K562 (cell line): Measurements from ENCODE around the gene ZNF598. TPM values are rescaled to one million over a fixed set of nuclear protein-coding genes. Genes with fewer than 3 reads are reported as not detected.

Experiments
- ATAC-seq: fragments of 200-7000 bp; cut with Tn5 transposase; 3 replicates; pipeline ENCODE4 v1.9.1; 2020; ENCODE audit warnings: moderate library complexity
- BruUV-seq: library from RNA; stranded (reverse); fragments of 400-500 nt; replicated peaks from 2 replicates; lab custom pipeline; 2021; lab: Mats Ljungman, UMichigan
- CTCF ChIA-PET: fragments of 300-600 bp; formaldehyde crosslinking; extraction: SDS; loops from one replicate; lab custom pipeline; 2021; ENCODE audit warnings: low intra/inter-chr PET ratio; lab: Yijun Ruan, JAX
- POLR2A ChIA-PET: fragments of 300-600, 350-650 bp; sonication (Branson Sonifier 250); formaldehyde crosslinking; extraction: SDS; loops from one replicate; lab custom pipeline; 2021; ENCODE audit warnings: antibody characterized with exemption, inconsistent platforms; lab: Yijun Ruan, JAX
- DNase-seq, 4 experiments: peaks; one replicate each; pipeline versions ENCODE4 v3.0.0 to v3.0.0-alpha.2; 2011 to 2018; ENCODE audit warnings: low spot score in 3 of 4, mixed read lengths in 3 of 4; ENCODE audit errors: extremely low read depth in 1 of 4
- FAIRE-seq: peaks from 2 replicates; lab custom pipeline; 2011; peaks lifted over from hg19 to GRCh38; lab: Jason Lieb, UNC
- H2AFZ ChIP-seq: 2 replicates; pipeline ENCODE4 v1.6.0; 2011; ENCODE audit warnings: low read depth, low read length, control low read depth, inconsistent platforms
- H3K27ac ChIP-seq: fragments of 200-600 bp; 3 replicates; pipeline ENCODE4 v1.8.0; 2011; ENCODE audit warnings: low read depth, mild to moderate bottlenecking, control low read depth, inconsistent platforms, low read length, moderate library complexity, mixed read lengths; ENCODE audit errors: extremely low read depth
- H3K27me3 ChIP-seq, 2 experiments: fragments of 300-600 bp in 1 of 2; 2 replicates in 1 of 2; 3 replicates in 1 of 2; pipeline versions ENCODE4 v1.6.0 to v1.8.0; 2011; ENCODE audit warnings: inconsistent platforms in 2 of 2, low read length in 2 of 2, mild to moderate bottlenecking in 1 of 2, mixed read lengths in 1 of 2, moderate library complexity in 1 of 2; ENCODE audit not compliant: control insufficient read depth in 2 of 2, insufficient read depth in 2 of 2
- H3K36me3 ChIP-seq: fragments of 300-600 bp; 3 replicates; pipeline ENCODE4 v1.8.0; 2011; ENCODE audit warnings: mild to moderate bottlenecking, low read length, inconsistent platforms; ENCODE audit not compliant: control insufficient read depth, insufficient read depth
- H3K4me1 ChIP-seq, 2 experiments: fragments of 200-600 bp in 1 of 2; replicated peaks in 1 of 2; 2 replicates in 1 of 2; 3 replicates in 1 of 2; pipeline versions ENCODE4 v1.5.1 to v1.8.0; 2011; ENCODE audit warnings: inconsistent platforms in 2 of 2, low read length in 2 of 2, mild to moderate bottlenecking in 1 of 2, mixed read lengths in 1 of 2, moderate library complexity in 1 of 2; ENCODE audit not compliant: control insufficient read depth in 2 of 2, insufficient read depth in 2 of 2
- H3K4me2 ChIP-seq: 2 replicates; pipeline ENCODE4 v1.6.1; 2011; ENCODE audit warnings: low read length, control low read depth, inconsistent platforms, mixed read lengths; ENCODE audit not compliant: insufficient read depth
- H3K4me3 ChIP-seq: fragments of 200-600 bp; sonication (generic), shearing (Covaris generic); 2 replicates; pipeline ENCODE4 v1.5.1; 2016; ENCODE audit warnings: control low read depth, inconsistent platforms
- H3K79me2 ChIP-seq: fragments of 200-600 bp; 3 replicates; pipeline ENCODE4 v1.8.0; 2011; ENCODE audit warnings: low read length, inconsistent platforms; ENCODE audit not compliant: control insufficient read depth, insufficient read depth
- H3K9ac ChIP-seq, 2 experiments: 2 replicates each; pipeline versions ENCODE4 v1.6.0 to v1.6.1; 2011; ENCODE audit warnings: low read depth in 2 of 2, low read length in 2 of 2, control low read depth in 1 of 2, inconsistent platforms in 1 of 2, mild to moderate bottlenecking in 1 of 2, mixed read lengths in 1 of 2; ENCODE audit not compliant: insufficient read depth in 1 of 2
- H3K9me1 ChIP-seq: one replicate; pipeline ENCODE4 v1.6.0; 2011; ENCODE audit warnings: inconsistent platforms, mild to moderate bottlenecking, low read length, moderate library complexity; ENCODE audit not compliant: control insufficient read depth, insufficient read depth
- H3K9me3 ChIP-seq: replicated peaks from 2 replicates; pipeline ENCODE4 v1.5.1; 2011; ENCODE audit warnings: low read depth, low read length, inconsistent platforms; ENCODE audit not compliant: control insufficient read depth, insufficient read depth
- H4K20me1 ChIP-seq: replicated peaks from 2 replicates; pipeline ENCODE4 v1.6.1; 2011; ENCODE audit warnings: low read length, inconsistent platforms, mixed read lengths; ENCODE audit not compliant: control insufficient read depth, insufficient read depth
- ATF4 ChIP-seq: fragments of 450-650 bp; formaldehyde crosslinking; IDR thresholded peaks from 2 replicates; pipeline ENCODE4 v1.4.0; 2022; ENCODE audit warnings: mild to moderate bottlenecking, moderate library complexity
- CREB3L1 ChIP-seq: fragments of 450-650 bp; IDR thresholded peaks from 2 replicates; pipeline ENCODE4 v1.6.1; 2014; ENCODE audit warnings: low read depth, mild to moderate bottlenecking, moderate library complexity, borderline replicate concordance
- ID3 ChIP-seq, 2 experiments: fragments of 250-450 bp in 1 of 2; fragments of 450-650 bp in 1 of 2; sonication (Bioruptor Pico) in 1 of 2; IDR thresholded peaks; 2 replicates each; pipeline versions ENCODE4 v1.6.1 to v1.8.0; 2016 to 2021; ENCODE audit warnings: mild to moderate bottlenecking in 2 of 2, moderate library complexity in 2 of 2, missing compliant biosample characterization in 1 of 2, missing genetic modification characterization in 1 of 2
- SFPQ ChIP-seq: fragments of 200-400 bp; formaldehyde crosslinking; IDR thresholded peaks from 2 replicates; pipeline ENCODE4 v1.6.1; 2017; ENCODE audit warnings: mild to moderate bottlenecking, low read depth, low read length, moderate library complexity
- SNRNP70 ChIP-seq: fragments of 200-400 bp; formaldehyde crosslinking; optimal IDR thresholded peaks from 2 replicates; pipeline ENCODE3; 2017; ENCODE audit warnings: low read depth, low read length
- ZC3H4 ChIP-seq: sonication (generic); formaldehyde crosslinking; IDR thresholded peaks from 2 replicates; pipeline ENCODE4 v1.9.0; 2021; ENCODE audit warnings: missing genetic modification reagents, borderline replicate concordance
- ZFP36 ChIP-seq: fragments of 150-350 bp; IDR thresholded peaks from 2 replicates; pipeline ENCODE4 v1.6.1; 2018; ENCODE audit warnings: low read length, low read depth; ENCODE audit not compliant: partially characterized antibody
- ZNF143 ChIP-seq: sonication (generic); formaldehyde crosslinking; IDR thresholded peaks from 2 replicates; pipeline ENCODE4 v1.9.0; 2022; ENCODE audit warnings: mild to moderate bottlenecking, missing genetic modification reagents
- ZNF511 ChIP-seq: sonication (generic); formaldehyde crosslinking; IDR thresholded peaks from 2 replicates; pipeline ENCODE4 v1.8.0; 2022; ENCODE audit warnings: mild to moderate bottlenecking, missing genetic modification reagents
- WGBS: fragments of 100-300 bp; shearing (Covaris generic); methylation state at CpG from one replicate; pipeline ENCODE4 v1.1.6; 2016; ENCODE audit warnings: low coverage, mixed read lengths; ENCODE audit not compliant: insufficient coverage; ENCODE audit errors: missing lambda C conversion rate; 5-methylcytosine and 5-hydroxymethylcytosine counted together
- in situ Hi-C: fragments of 300-500 bp; cut with MboI; formaldehyde crosslinking; loops from 4 replicates; pipeline ENCODE4 v1.15.0; 2018; ENCODE audit warnings: inconsistent platforms, mixed read lengths
- intact Hi-C: fragments of 100-400 bp; cut with micrococcal nuclease; formaldehyde crosslinking; loops from 2 replicates; pipeline ENCODE4 v1.14.2; 2022
- polyA plus RNA-seq, 8 experiments: library from polyadenylated mRNA; depleted of rRNA in 4 of 8; stranded (reverse) in 5 of 8; unstranded in 3 of 8; fragments of >200 nt; fragmentation: Nextera tagmentation in 2 of 8; fragmentation: Illumina TruSeq in 1 of 8; extraction: Ambion mirVana in 2 of 8; extraction: Trizol in 1 of 8; gene quantifications; 2 replicates each; pipeline versions ENCODE4 v1.2.1 to v1.2.3, GENCODE V29; 2011 to 2014; ENCODE audit warnings: inconsistent platforms in 1 of 8, missing spikeins in 1 of 8
- total RNA-seq, 7 experiments: library from RNA; depleted of rRNA in 6 of 7; stranded (reverse); fragments of >200 nt in 6 of 7; fragmentation: Illumina TruSeq in 2 of 7; extraction: Trizol in 2 of 7; gene quantifications; 2 replicates each; pipeline versions ENCODE4 v1.2.1 to v1.2.3, GENCODE V29; 2011 to 2021; ENCODE audit warnings: low replicate concordance in 1 of 7

Gene ZNF598
- total and polyA plus RNA-seq, 9 of the 15 experiments (the other 6 are each of a cell fraction or from before 2014, with no cell fraction given), result 0.11 to 115 (median 29.6) TPM

- TF ChIP-seq ID3 (CRISPR knock-in tag; IDR thresholded peaks at IDR 0.05) (no peak), ID3 (tag; IDR thresholded peaks at IDR 0.05) (0 out of 2 replicates have a peak, but pooled peaks have one; percentile 25)
Measured at GRCh38 chr16:1984347-1985225, 25.0 kb downstream of the ZNF598 start (continued).

GRCh38 chr16:1983544-1984346 is 25.9 kb downstream of the ZNF598 start, which contains the start of gene GFER:
Gene GFER, plus strand, starts transcription at chr16:1984193. Its CDS starts 26 bp downstream, at chr16:1984219.
- H4K20me1 ChIP-seq, result no peaks in the 10 kb centered on the region
- peak within 1 kb of the TSS; percentile 70 for H3K4me3 ChIP-seq
- peak within 1 kb of the TSS; percentile 82 for H3K4me2 ChIP-seq
- ChIA-PET CTCF (interaction anchor here (0.7 kb wide), 1 partner anchor 198 kb away, joined by 3 read pairs; no protein-coding TSS in a partner anchor), POLR2A (interaction anchor here (0.9 to 10.2 kb wide), 6 partner anchors 9 to 33 kb away, joined by 3 to 103 read pairs (median 4); partner anchors contain the start of genes RNF151, RPS2 and TBL3)
- H3K4me1 ChIP-seq, result peaks cover 6 to 72% of the 10 kb centered on the region in 2 experiments; a peak in 4 of 5 replicates
- ATAC-seq (peak; percentile 94), FAIRE-seq (peak; percentile 90), DNase-seq (peak; percentile 92 to 98 (median 94))
- H3K27ac ChIP-seq, result peak within 1 kb of the TSS; percentile 73
- peak within 1 kb of the TSS; percentile 88 for H2AFZ ChIP-seq
- H3K9ac ChIP-seq, result peak within 1 kb of the TSS; percentile 67 to 98
- no peaks in the 10 kb centered on the region for H3K27me3 ChIP-seq
- intact Hi-C loops, result no loop called here
- peaks cover 30% of the 10 kb centered on the region; the same call in 1 of the 3 replicates for H3K36me3 ChIP-seq
- BruUV-seq, result no TSS peak
- H3K79me2 ChIP-seq, result peaks cover 16% of the 10 kb centered on the region
- H3K9me1 ChIP-seq, result no peaks in the 10 kb centered on the region
- in situ Hi-C loops, result no loop called here
- WGBS, result under 1% methylated on average over 75 of the region's 109 CpGs
- no peaks in the 10 kb centered on the region for H3K9me3 ChIP-seq
- TF ChIP-seq CREB3L1 (no peak), ZNF511 (CRISPR knock-in tag) (no peak; the same call in none of the 2 replicates), ZNF143 (CRISPR knock-in tag) (peak; percentile 82), SFPQ (no peak), ATF4 (CRISPR knock-in tag) (no peak), ZC3H4 (CRISPR knock-in tag) (no peak), SNRNP70 (no peak), ZFP36 (no peak)
